Fibroblast of lung (primary cell): ENCODE data around the gene KDM6B. TPM values are rescaled to one million over a fixed set of nuclear protein-coding genes. Genes with fewer than 3 reads are reported as not detected.

ENCODE experiments used
- DNase-seq, 2 donors: peaks; one replicate each; pipeline versions ENCODE4 v3.0.0 to v3.0.0-alpha.2; 2010; ENCODE audit warnings: low read depth in 2 of 2
- H2AFZ ChIP-seq: 2 replicates; pipeline ENCODE4 v1.5.1; 2012; ENCODE audit warnings: low read length, control low read depth, inconsistent platforms
- H3K27ac ChIP-seq: 2 replicates; pipeline ENCODE4 v1.5.1; 2011; ENCODE audit warnings: low read length, control low read depth; ENCODE audit not compliant: insufficient read depth
- H3K27me3 ChIP-seq: 2 replicates; pipeline ENCODE4 v1.5.1; 2011; ENCODE audit warnings: mild to moderate bottlenecking, low read length; ENCODE audit not compliant: control insufficient read depth, insufficient read depth
- H3K36me3 ChIP-seq: 2 replicates; pipeline ENCODE4 v1.5.1; 2011; ENCODE audit warnings: low read length; ENCODE audit not compliant: control insufficient read depth, insufficient read depth
- H3K4me1 ChIP-seq: 2 replicates; pipeline ENCODE4 v1.5.1; 2011; ENCODE audit warnings: low read length; ENCODE audit not compliant: control insufficient read depth, insufficient read depth; ENCODE audit errors: extremely low read depth
- H3K4me2 ChIP-seq: 2 replicates; pipeline ENCODE4 v1.5.1; 2011; ENCODE audit warnings: low read length, control low read depth; ENCODE audit not compliant: insufficient read depth; ENCODE audit errors: extremely low read depth
- H3K4me3 ChIP-seq, 4 experiments: fragments of 200-600 bp in 1 of 4; sonication (generic) in 1 of 4; replicated peaks in 1 of 4; 2 replicates each; pipeline ENCODE4 v1.5.1; 2011 to 2016; ENCODE audit warnings: low read length in 4 of 4, low read depth in 3 of 4, mild to moderate bottlenecking in 3 of 4, control low read depth in 2 of 4, inconsistent platforms in 1 of 4, mixed read lengths in 1 of 4; ENCODE audit not compliant: insufficient read depth in 1 of 4; ENCODE audit errors: control extremely low read depth in 1 of 4
- H3K79me2 ChIP-seq: 2 replicates; pipeline ENCODE4 v1.5.1; 2012; ENCODE audit warnings: mild to moderate bottlenecking, low read length, inconsistent platforms; ENCODE audit not compliant: control insufficient read depth, insufficient read depth
- H3K9ac ChIP-seq: 2 replicates; pipeline ENCODE4 v1.5.1; 2011; ENCODE audit warnings: mild to moderate bottlenecking, low read length, control low read depth; ENCODE audit not compliant: insufficient read depth
- H3K9me3 ChIP-seq: 2 replicates; pipeline ENCODE4 v1.5.1; 2012; ENCODE audit warnings: low read depth, low read length; ENCODE audit not compliant: control insufficient read depth, insufficient read depth
- H4K20me1 ChIP-seq: 2 replicates; pipeline ENCODE4 v1.5.1; 2011; ENCODE audit warnings: low read length; ENCODE audit not compliant: control insufficient read depth, insufficient read depth; ENCODE audit errors: extremely low read depth
- EZH2 ChIP-seq: IDR thresholded peaks from 2 replicates; pipeline ENCODE4 v1.5.1; 2012; ENCODE audit warnings: low read length, control low read depth, mild to moderate bottlenecking; ENCODE audit errors: missing control alignments
- polyA plus RNA-seq, 2 donors: library from polyadenylated mRNA; depleted of rRNA in 1 of 2; stranded (reverse) in 1 of 2; unstranded in 1 of 2; fragments of >200 nt; gene quantifications; 2 replicates each; pipeline ENCODE4 v1.2.1, GENCODE V29; 2011 to 2012; ENCODE audit warnings: missing spikeins in 1 of 2
- total RNA-seq: library from RNA; depleted of rRNA; stranded (reverse); fragments of >200 nt; gene quantifications from 2 replicates; pipeline ENCODE4 v1.2.1, GENCODE V29; 2014
- TF ChIP-seq, protein P1 (sequence below), 2 donors: IDR thresholded peaks in 1 of 2; conservative IDR thresholded peaks in 1 of 2; 1 replicate in 1 of 2; 2 replicates in 1 of 2; pipeline ENCODE4 v1.5.1; 2011 to 2012; ENCODE audit warnings: low read length in 2 of 2, control low read depth in 1 of 2, inconsistent platforms in 1 of 2, low read depth in 1 of 2, mild to moderate bottlenecking in 1 of 2

KDM6B gene
- total and polyA plus RNA-seq, 2 donors (not counting 1 experiment from before 2014, with no cell fraction given): 1.1 to 9.4 TPM

DNA sequence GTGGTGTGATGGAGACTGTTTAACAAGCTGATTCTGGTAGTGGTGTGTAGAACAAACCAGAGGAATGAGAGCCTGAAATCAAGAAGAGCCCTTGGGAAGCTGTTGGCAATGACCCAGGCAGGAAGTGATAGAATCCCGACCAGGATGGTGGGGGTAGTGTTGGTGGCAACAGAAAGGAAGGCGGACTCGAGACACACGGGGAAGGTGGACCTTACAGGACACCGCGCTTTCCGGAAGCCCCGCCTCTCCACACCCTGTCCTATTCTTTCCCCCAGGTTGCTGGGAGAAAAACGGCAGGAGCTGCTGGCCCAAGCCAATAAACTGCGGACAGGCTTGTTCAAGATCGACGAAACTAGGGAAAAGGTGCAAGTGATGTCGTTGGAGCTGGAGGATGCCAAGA lies 30.0 kb upstream of the KDM6B start:
- no peak overlapping the region for H3K27ac ChIP-seq
- no peak overlapping the region for H3K4me2 ChIP-seq
- H4K20me1 ChIP-seq: no peaks in the 10 kb centered on the region
- H3K9ac ChIP-seq: no peak overlapping the region
- H3K9me3 ChIP-seq: no peaks in the 10 kb centered on the region
- H3K4me3 ChIP-seq: no peak overlapping the region
- H2AFZ ChIP-seq: no peak overlapping the region
- H3K79me2 ChIP-seq: no peaks in the 10 kb centered on the region
- TF ChIP-seq, protein P1, sequence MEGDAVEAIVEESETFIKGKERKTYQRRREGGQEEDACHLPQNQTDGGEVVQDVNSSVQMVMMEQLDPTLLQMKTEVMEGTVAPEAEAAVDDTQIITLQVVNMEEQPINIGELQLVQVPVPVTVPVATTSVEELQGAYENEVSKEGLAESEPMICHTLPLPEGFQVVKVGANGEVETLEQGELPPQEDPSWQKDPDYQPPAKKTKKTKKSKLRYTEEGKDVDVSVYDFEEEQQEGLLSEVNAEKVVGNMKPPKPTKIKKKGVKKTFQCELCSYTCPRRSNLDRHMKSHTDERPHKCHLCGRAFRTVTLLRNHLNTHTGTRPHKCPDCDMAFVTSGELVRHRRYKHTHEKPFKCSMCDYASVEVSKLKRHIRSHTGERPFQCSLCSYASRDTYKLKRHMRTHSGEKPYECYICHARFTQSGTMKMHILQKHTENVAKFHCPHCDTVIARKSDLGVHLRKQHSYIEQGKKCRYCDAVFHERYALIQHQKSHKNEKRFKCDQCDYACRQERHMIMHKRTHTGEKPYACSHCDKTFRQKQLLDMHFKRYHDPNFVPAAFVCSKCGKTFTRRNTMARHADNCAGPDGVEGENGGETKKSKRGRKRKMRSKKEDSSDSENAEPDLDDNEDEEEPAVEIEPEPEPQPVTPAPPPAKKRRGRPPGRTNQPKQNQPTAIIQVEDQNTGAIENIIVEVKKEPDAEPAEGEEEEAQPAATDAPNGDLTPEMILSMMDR (conservative IDR thresholded peaks at IDR 0.05 in 1 of 2, IDR thresholded peaks at IDR 0.05 in 1 of 2; ENCODE audit: low read depth in 1 of 2, low read length in 2 of 2): no peak
- TF ChIP-seq EZH2: no peak
- no peaks in the 10 kb centered on the region for H3K27me3 ChIP-seq
- H3K36me3 ChIP-seq: no peaks in the 10 kb centered on the region
- no peaks in the 10 kb centered on the region for H3K4me1 ChIP-seq
- no peak for DNase-seq

DNA sequence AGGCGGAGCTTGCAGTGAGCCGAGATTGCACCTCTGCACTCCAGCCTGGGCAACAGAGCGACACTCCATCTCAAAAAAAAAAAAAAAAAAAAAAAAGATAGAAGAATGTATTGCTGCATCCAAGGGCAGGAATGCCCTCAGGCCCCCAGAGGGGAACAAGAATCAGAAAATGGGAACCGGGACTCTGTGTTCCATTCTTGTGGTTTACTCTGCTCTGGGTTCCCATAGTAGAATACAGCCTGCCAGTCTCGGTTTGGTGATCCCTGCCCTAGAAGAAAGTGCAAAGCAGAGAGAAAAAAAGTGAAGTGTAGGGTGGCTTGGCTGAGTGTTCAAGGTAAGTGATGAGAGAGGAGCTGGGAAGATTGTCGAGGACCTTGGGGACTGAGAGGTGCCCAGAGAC lies 27.4 kb upstream of the KDM6B start:
- no peak for DNase-seq
- H3K9ac ChIP-seq: no peak overlapping the region
- H3K4me3 ChIP-seq: no peak overlapping the region
- H3K9me3 ChIP-seq: no peaks in the 10 kb centered on the region
- H3K79me2 ChIP-seq: no peaks in the 10 kb centered on the region
- no peak overlapping the region for H2AFZ ChIP-seq
- H3K27ac ChIP-seq: no peak overlapping the region
- H3K27me3 ChIP-seq: no peaks in the 10 kb centered on the region
- no peaks in the 10 kb centered on the region for H3K36me3 ChIP-seq
- no peak overlapping the region for H3K4me2 ChIP-seq
- no peaks in the 10 kb centered on the region for H4K20me1 ChIP-seq
- H3K4me1 ChIP-seq: no peaks in the 10 kb centered on the region
- TF ChIP-seq, protein P1 (conservative IDR thresholded peaks at IDR 0.05 in 1 of 2, IDR thresholded peaks at IDR 0.05 in 1 of 2; ENCODE audit: low read depth in 1 of 2, low read length in 2 of 2): no peak
- no peak for TF ChIP-seq EZH2

DNA sequence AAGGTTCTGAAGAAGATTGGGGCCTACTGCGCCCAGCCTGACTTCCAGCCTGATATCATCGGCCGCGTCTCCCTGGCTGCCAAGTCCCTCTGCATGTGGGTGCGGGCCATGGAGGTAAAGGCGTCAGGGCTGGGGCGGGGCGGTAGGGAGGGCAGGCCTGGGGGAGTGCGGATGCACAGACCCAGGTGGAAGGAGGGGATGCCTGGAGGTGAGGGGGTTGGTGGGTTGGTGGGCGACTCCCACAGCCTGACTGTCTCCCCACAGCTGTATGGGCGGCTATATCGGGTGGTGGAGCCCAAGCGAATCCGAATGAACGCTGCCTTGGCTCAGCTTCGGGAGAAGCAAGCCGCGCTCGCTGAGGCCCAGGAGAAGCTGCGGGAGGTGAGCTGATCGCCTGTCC lies 26.8 kb upstream of the KDM6B start:
- no peak overlapping the region for H3K4me3 ChIP-seq
- no peaks in the 10 kb centered on the region for H3K36me3 ChIP-seq
- no peaks in the 10 kb centered on the region for H3K27me3 ChIP-seq
- no peak overlapping the region for H3K9ac ChIP-seq
- no peak for TF ChIP-seq EZH2
- TF ChIP-seq, protein P1 (conservative IDR thresholded peaks at IDR 0.05 in 1 of 2, IDR thresholded peaks at IDR 0.05 in 1 of 2; ENCODE audit: low read depth in 1 of 2, low read length in 2 of 2): no peak
- H3K9me3 ChIP-seq: no peaks in the 10 kb centered on the region
- H3K79me2 ChIP-seq: no peaks in the 10 kb centered on the region
- H2AFZ ChIP-seq: no peak overlapping the region
- no peaks in the 10 kb centered on the region for H4K20me1 ChIP-seq
- no peak for DNase-seq
- no peak overlapping the region for H3K4me2 ChIP-seq
- H3K27ac ChIP-seq: no peak overlapping the region
- no peaks in the 10 kb centered on the region for H3K4me1 ChIP-seq
